GM15510 (cell line): Measurements from ENCODE around the gene TEX2.

Experiments
- POLR2A ChIP-seq: IDR thresholded peaks from 3 replicates; pipeline ENCODE4 v1.6.1; 2011; ENCODE audit warnings: borderline replicate concordance; ENCODE audit not compliant: insufficient read length; ENCODE audit errors: extremely low read depth

TEX2 gene

GRCh38 chr17:64155129-64155528 is 107.9 kb downstream of the TEX2 start:
- TF ChIP-seq POLR2A, result no peak

- TF ChIP-seq POLR2A, result no peak
Measured at GRCh38 chr17:64154717-64155116, 108.3 kb downstream of the TEX2 start.

GRCh38 chr17:64154313-64154695 is 108.8 kb downstream of the TEX2 start:
- TF ChIP-seq POLR2A, result no peak

- TF ChIP-seq POLR2A, result no peak
Measured at GRCh38 chr17:64153565-64154312, 109.3 kb downstream of the TEX2 start.

GRCh38 chr17:64152428-64153125 is 110.5 kb downstream of the TEX2 start:
- no peak for TF ChIP-seq POLR2A

- no peak for TF ChIP-seq POLR2A
Measured at GRCh38 chr17:64151016-64151368, 112.1 kb downstream of the TEX2 start.

- no peak for TF ChIP-seq POLR2A
Measured at GRCh38 chr17:64150237-64151015, 112.6 kb downstream of the TEX2 start.

- TF ChIP-seq POLR2A, result no peak
Measured at GRCh38 chr17:64149196-64149595, 113.9 kb downstream of the TEX2 start.

- peak; percentile 25 for TF ChIP-seq POLR2A
Measured at GRCh38 chr17:64148699-64149098, 114.4 kb downstream of the TEX2 start.

- TF ChIP-seq POLR2A, result peak; percentile 25
Measured at GRCh38 chr17:64148017-64148631, 114.9 kb downstream of the TEX2 start.

GRCh38 chr17:64147110-64148016 is 115.7 kb downstream of the TEX2 start:
- TF ChIP-seq POLR2A, result peak; percentile 52

- TF ChIP-seq POLR2A, result no peak
Measured at GRCh38 chr17:64146418-64147109, 116.5 kb downstream of the TEX2 start.

GRCh38 chr17:64145751-64146417 is 117.2 kb downstream of the TEX2 start:
- peak; percentile 100 for TF ChIP-seq POLR2A
